Measurements from ENCODE around the gene GADD45GIP1.

GADD45GIP1 gene

GRCh38 chr19:12993562-12993961 lies 36.5 kb upstream of the GADD45GIP1 start:
- TF ChIP-seq, protein P1, sequence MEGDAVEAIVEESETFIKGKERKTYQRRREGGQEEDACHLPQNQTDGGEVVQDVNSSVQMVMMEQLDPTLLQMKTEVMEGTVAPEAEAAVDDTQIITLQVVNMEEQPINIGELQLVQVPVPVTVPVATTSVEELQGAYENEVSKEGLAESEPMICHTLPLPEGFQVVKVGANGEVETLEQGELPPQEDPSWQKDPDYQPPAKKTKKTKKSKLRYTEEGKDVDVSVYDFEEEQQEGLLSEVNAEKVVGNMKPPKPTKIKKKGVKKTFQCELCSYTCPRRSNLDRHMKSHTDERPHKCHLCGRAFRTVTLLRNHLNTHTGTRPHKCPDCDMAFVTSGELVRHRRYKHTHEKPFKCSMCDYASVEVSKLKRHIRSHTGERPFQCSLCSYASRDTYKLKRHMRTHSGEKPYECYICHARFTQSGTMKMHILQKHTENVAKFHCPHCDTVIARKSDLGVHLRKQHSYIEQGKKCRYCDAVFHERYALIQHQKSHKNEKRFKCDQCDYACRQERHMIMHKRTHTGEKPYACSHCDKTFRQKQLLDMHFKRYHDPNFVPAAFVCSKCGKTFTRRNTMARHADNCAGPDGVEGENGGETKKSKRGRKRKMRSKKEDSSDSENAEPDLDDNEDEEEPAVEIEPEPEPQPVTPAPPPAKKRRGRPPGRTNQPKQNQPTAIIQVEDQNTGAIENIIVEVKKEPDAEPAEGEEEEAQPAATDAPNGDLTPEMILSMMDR (IDR thresholded peaks at IDR 0.05) = no peak

GRCh38 chr19:12992729-12993128 lies 35.7 kb upstream of the GADD45GIP1 start:
- TF ChIP-seq, protein P1 (IDR thresholded peaks at IDR 0.05) = no peak

GRCh38 chr19:12991296-12991695 lies 34.3 kb upstream of the GADD45GIP1 start:
- TF ChIP-seq, protein P1 (IDR thresholded peaks at IDR 0.05) = no peak

- TF ChIP-seq, protein P1 (IDR thresholded peaks at IDR 0.05) = no peak
Observed at GRCh38 chr19:12990853-12991252, 33.8 kb upstream of the GADD45GIP1 start.

DNA sequence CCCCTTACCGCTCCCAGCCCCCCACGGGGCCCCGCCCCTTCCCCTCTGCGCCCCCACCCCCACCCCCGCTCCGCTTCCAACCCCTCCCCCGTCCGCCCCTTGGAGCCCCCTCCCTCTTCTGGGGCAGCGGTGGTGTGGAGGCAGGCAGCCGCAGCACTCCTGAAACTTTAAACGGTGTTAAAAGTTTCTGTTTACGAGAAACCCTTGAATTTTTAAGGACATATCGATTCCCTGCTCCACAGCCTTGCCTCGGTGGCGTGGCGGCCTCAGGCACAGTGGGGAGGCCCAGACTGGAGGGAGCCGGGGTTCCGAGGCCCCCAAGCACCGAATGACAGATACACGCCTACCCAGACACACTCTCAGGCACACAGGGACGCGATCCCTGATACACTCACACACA lies 33.4 kb upstream of the GADD45GIP1 start:
- TF ChIP-seq, protein P1 (IDR thresholded peaks at IDR 0.05) = no peak

DNA sequence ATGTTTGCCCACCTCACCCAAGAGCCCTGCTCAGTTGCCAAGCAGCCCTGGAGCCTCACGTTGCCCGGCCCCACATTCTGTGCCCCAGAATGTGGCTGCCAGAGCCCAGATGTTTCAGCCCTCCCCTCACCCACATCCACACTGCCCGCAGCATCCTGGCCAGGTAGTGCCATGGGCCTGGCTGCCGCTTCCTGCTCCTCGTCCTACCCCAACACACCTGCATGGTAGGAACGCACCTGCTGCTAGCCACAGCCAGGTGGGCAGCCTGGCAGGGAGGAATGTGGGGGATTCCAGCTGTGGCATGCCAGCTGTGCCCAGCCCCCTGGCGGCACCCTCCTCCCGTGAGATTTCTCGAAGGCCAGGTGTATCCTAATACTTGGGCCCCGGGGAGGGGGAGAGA lies 30.8 kb upstream of the GADD45GIP1 start:
- TF ChIP-seq, protein P1 (IDR thresholded peaks at IDR 0.05) = no peak

- TF ChIP-seq, protein P1 (IDR thresholded peaks at IDR 0.05) = no peak
Observed at GRCh38 chr19:12987190-12987589, 30.2 kb upstream of the GADD45GIP1 start.

DNA sequence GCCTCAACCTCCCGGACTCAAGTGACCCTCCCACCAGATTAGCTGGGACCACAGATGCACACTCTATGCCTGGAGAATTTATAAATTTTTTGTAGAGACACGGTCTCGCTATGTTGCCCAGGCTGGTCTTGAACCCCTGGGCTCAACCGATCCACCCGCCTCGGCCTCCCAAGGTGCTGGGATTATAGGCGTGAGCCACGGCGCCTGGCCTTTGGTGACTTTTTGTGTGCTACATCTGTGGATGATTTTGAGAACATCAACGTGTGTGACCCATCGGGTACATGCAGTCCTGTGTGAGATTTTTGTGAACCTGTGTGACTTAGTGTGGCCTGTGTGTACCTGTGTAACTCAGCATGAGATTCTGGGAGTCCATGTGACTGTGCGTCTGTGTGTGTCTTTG lies 29.7 kb upstream of the GADD45GIP1 start:
- TF ChIP-seq, protein P1 (IDR thresholded peaks at IDR 0.05) = no peak

Data from LNCAP (cell line).